Immature natural killer cell (primary cell): ENCODE results near the gene VSIG1. TPM values are rescaled to one million over a fixed set of nuclear protein-coding genes. Genes with fewer than 3 reads are reported as not detected.

ENCODE experiments used
- DNase-seq, 3 donors: peaks; one replicate each; pipeline ENCODE4 v3.0.0; 2022; ENCODE audit warnings: mixed read lengths in 1 of 3
- H3K27ac Mint-ChIP-seq, 6 donors: one replicate each; pipeline ENCODE4 v1.8.0; 2020; ENCODE audit warnings: mixed read lengths in 6 of 6, mild to moderate bottlenecking in 5 of 6, inconsistent platforms in 4 of 6, moderate library complexity in 3 of 6
- H3K27me3 Mint-ChIP-seq, 3 donors: one replicate each; pipeline ENCODE4 v1.8.0; 2020 to 2021; ENCODE audit warnings: low read depth in 3 of 3, mild to moderate bottlenecking in 3 of 3, mixed read lengths in 3 of 3, moderate library complexity in 3 of 3, inconsistent platforms in 1 of 3
- H3K36me3 Mint-ChIP-seq, 3 donors: one replicate each; pipeline ENCODE4 v1.8.0; 2020; ENCODE audit warnings: mixed read lengths in 3 of 3, inconsistent platforms in 2 of 3, mild to moderate bottlenecking in 2 of 3
- H3K4me1 Mint-ChIP-seq, 2 donors: one replicate each; pipeline ENCODE4 v1.8.0; 2020; ENCODE audit warnings: inconsistent platforms in 2 of 2, mild to moderate bottlenecking in 2 of 2, mixed read lengths in 2 of 2, moderate library complexity in 1 of 2
- H3K4me3 Mint-ChIP-seq, 5 donors: one replicate each; pipeline ENCODE4 v1.8.0; 2020; ENCODE audit warnings: mild to moderate bottlenecking in 5 of 5, mixed read lengths in 5 of 5, inconsistent platforms in 3 of 5, moderate library complexity in 3 of 5
- H3K9me3 Mint-ChIP-seq, 6 donors: one replicate each; pipeline ENCODE4 v1.8.0; 2020; ENCODE audit warnings: mild to moderate bottlenecking in 6 of 6, mixed read lengths in 6 of 6, inconsistent platforms in 4 of 6, moderate library complexity in 3 of 6
- polyA plus RNA-seq, 3 donors: library from polyadenylated mRNA; unstranded; fragments of 300-500 nt; fragmentation: Illumina TruSeq; gene quantifications; one replicate each; pipeline ENCODE4 v1.2.3, GENCODE V29; 2021

VSIG1 gene
- polyA plus RNA-seq, 3 donors from 2014 or later: 0.15 TPM; not detected in 2

GRCh38 chrX:108032944-108033343 lies 11.9 kb upstream of the VSIG1 start:
- no peak overlapping the region for H3K4me3 Mint-ChIP-seq
- H3K27ac Mint-ChIP-seq: no peak overlapping the region
- H3K27me3 Mint-ChIP-seq: peaks cover 0 to 5% (median 3%) of the 10 kb centered on the region in 3 donors
- no peaks in the 10 kb centered on the region for H3K4me1 Mint-ChIP-seq
- no peaks in the 10 kb centered on the region for H3K9me3 Mint-ChIP-seq
- DNase-seq: no peak
- H3K36me3 Mint-ChIP-seq: no peaks in the 10 kb centered on the region

DNA sequence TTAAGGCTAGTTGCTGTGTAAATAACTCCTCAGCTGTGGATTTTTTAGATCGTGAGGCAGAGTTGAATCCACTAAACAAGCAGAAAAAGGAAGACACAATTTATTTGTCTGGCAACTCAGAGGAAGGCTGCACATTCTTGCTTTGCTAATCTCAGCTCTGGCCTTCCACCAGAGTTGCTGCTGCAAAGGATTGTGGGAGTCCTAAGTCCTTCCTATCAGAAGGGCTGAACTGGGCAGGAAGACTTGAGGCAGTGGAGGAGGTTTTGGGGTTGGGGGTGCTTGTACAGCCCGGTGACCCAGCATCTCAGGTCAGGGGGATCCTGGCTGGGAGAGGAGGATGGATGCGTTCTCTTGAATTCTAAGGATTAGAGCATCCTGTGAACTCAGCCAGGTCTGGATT lies 11.0 kb upstream of the VSIG1 start:
- H3K27me3 Mint-ChIP-seq: peaks cover 0 to 7% (median 4%) of the 10 kb centered on the region in 3 donors
- DNase-seq: no peak
- H3K36me3 Mint-ChIP-seq: no peaks in the 10 kb centered on the region
- H3K27ac Mint-ChIP-seq: no peak overlapping the region
- no peaks in the 10 kb centered on the region for H3K9me3 Mint-ChIP-seq
- no peaks in the 10 kb centered on the region for H3K4me1 Mint-ChIP-seq
- H3K4me3 Mint-ChIP-seq: no peak overlapping the region

GRCh38 chrX:108034725-108035124 lies 10.1 kb upstream of the VSIG1 start:
- no peak overlapping the region for H3K27ac Mint-ChIP-seq
- no peaks in the 10 kb centered on the region for H3K4me1 Mint-ChIP-seq
- H3K27me3 Mint-ChIP-seq: peaks cover 3 to 7% (median 4%) of the 10 kb centered on the region in 3 donors
- no peak overlapping the region for H3K4me3 Mint-ChIP-seq
- no peaks in the 10 kb centered on the region for H3K9me3 Mint-ChIP-seq
- no peak for DNase-seq
- no peaks in the 10 kb centered on the region for H3K36me3 Mint-ChIP-seq

- no peak overlapping the region for H3K4me3 Mint-ChIP-seq
- H3K27ac Mint-ChIP-seq: no peak overlapping the region
- H3K27me3 Mint-ChIP-seq: peaks cover 4 to 7% (median 5%) of the 10 kb centered on the region in 3 donors
- no peaks in the 10 kb centered on the region for H3K9me3 Mint-ChIP-seq
- H3K36me3 Mint-ChIP-seq: no peaks in the 10 kb centered on the region
- H3K4me1 Mint-ChIP-seq: no peaks in the 10 kb centered on the region
- DNase-seq: no peak
Measured at GRCh38 chrX:108036298-108036973, 8.4 kb upstream of the VSIG1 start.

DNA sequence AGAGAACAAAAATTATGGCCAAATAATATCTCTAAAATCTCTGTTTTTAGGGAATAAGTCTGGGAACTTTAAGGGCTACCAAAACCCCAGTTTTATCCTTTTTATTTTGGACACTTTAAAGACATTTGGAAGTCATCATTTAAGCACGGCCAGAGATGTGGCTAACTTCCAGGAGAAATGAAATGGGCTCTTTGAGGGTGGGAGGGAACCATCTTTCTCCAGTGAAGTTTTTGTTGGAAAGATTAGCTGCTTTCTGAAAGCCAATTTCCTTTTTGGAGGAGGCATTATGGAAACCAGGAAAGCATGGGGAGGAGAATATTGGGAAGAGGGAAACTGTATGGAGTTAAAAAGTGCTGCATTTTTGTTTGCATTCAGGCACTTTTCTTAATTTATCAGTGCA lies 4.8 kb downstream of the VSIG1 start:
- H3K27ac Mint-ChIP-seq: no peak overlapping the region
- no peaks in the 10 kb centered on the region for H3K36me3 Mint-ChIP-seq
- H3K27me3 Mint-ChIP-seq: peaks cover 0 to 5% (median 3%) of the 10 kb centered on the region in 3 donors
- no peak for DNase-seq
- no peak overlapping the region for H3K4me3 Mint-ChIP-seq
- H3K4me1 Mint-ChIP-seq: no peaks in the 10 kb centered on the region
- no peaks in the 10 kb centered on the region for H3K9me3 Mint-ChIP-seq

DNA sequence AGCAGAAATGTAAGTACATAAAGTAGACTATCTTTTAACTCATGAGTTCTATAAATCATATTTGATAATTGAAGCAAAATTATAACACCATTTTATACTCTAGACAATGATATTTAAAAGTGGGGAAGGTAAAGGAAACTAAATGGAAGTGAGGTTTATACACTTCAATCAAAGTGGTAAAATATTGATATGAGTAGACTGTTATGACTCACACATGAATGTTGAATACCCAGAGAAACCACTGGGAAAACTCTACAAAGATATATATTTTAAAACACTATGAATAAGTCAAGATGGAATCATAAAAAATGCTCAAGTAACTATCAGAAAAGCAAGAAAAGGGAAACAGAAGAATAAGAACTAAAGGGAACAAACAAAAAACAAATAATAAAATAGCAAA lies 8.4 kb downstream of the VSIG1 start:
- Mint-ChIP-seq H3K9me3 (no peaks in the 10 kb centered on the region), H3K4me3 (no peak overlapping the region), H3K36me3 (no peaks in the 10 kb centered on the region), H3K27me3 (peaks cover 0 to 7% (median 5%) of the 10 kb centered on the region in 3 donors), H3K4me1 (no peaks in the 10 kb centered on the region), H3K27ac (no peak overlapping the region)
- no peak for DNase-seq

GRCh38 chrX:108055546-108055945 lies 10.7 kb downstream of the VSIG1 start:
- Mint-ChIP-seq H3K27ac (no peak overlapping the region), H3K9me3 (no peaks in the 10 kb centered on the region), H3K4me1 (no peaks in the 10 kb centered on the region), H3K27me3 (peaks cover 0 to 5% (median 5%) of the 10 kb centered on the region in 3 donors), H3K36me3 (no peaks in the 10 kb centered on the region), H3K4me3 (no peak overlapping the region)
- no peak for DNase-seq

DNA sequence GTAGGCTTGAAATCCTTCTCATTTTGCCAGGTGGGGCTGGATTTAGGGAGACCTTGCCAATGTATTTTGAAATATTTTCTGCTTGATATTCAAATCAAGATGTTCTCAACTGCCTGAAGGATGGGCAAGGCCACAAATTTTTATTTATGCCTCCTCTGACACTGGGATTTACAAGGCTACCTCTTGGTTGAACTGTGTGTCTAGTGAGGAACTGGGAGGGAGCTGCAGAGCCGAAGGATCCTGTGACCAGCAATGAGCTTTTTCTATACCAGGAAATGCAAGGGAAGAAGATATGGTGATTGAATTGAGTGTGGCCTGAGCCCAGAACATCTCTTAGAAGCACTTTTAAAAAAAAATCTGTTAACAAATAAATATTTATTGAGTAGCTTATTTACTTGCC lies 14.9 kb downstream of the VSIG1 start:
- Mint-ChIP-seq H3K36me3 (no peaks in the 10 kb centered on the region), H3K27me3 (peaks cover 0 to 7% (median 3%) of the 10 kb centered on the region in 3 donors), H3K4me3 (no peak overlapping the region), H3K9me3 (peaks cover 0 to 1% (median 0%) of the 10 kb centered on the region in 6 donors), H3K4me1 (no peaks in the 10 kb centered on the region), H3K27ac (no peak overlapping the region)
- no peak for DNase-seq

- Mint-ChIP-seq H3K27me3 (peaks cover 0 to 5% (median 2%) of the 10 kb centered on the region in 3 donors), H3K4me1 (no peaks in the 10 kb centered on the region), H3K9me3 (peaks cover 0 to 1% (median 0%) of the 10 kb centered on the region in 6 donors), H3K27ac (no peak overlapping the region), H3K4me3 (no peak overlapping the region), H3K36me3 (no peaks in the 10 kb centered on the region)
- DNase-seq: no peak
Measured at GRCh38 chrX:108064001-108064400, 19.1 kb downstream of the VSIG1 start.

GRCh38 chrX:108064613-108065012 lies 19.7 kb downstream of the VSIG1 start:
- DNase-seq: no peak
- no peaks in the 10 kb centered on the region for H3K4me1 Mint-ChIP-seq
- no peak overlapping the region for H3K27ac Mint-ChIP-seq

GRCh38 chrX:108068121-108068520 lies 23.3 kb downstream of the VSIG1 start:
- DNase-seq: no peak
- H3K4me3 Mint-ChIP-seq: no peak overlapping the region
- H3K27me3 Mint-ChIP-seq: peaks cover 0 to 8% (median 5%) of the 10 kb centered on the region in 3 donors
- no peaks in the 10 kb centered on the region for H3K4me1 Mint-ChIP-seq
- H3K36me3 Mint-ChIP-seq: no peaks in the 10 kb centered on the region
- no peak overlapping the region for H3K27ac Mint-ChIP-seq
- H3K9me3 Mint-ChIP-seq: peaks cover 0 to 1% (median 0%) of the 10 kb centered on the region in 6 donors

More at GRCh38 chrX:108064613-108065012, 19.7 kb downstream of the VSIG1 start:
- peaks cover 0 to 6% (median 5%) of the 10 kb centered on the region in 3 donors for H3K27me3 Mint-ChIP-seq
- no peak overlapping the region for H3K4me3 Mint-ChIP-seq
- peaks cover 0 to 1% (median 0%) of the 10 kb centered on the region in 6 donors for H3K9me3 Mint-ChIP-seq
- H3K36me3 Mint-ChIP-seq: no peaks in the 10 kb centered on the region

- Mint-ChIP-seq H3K4me3 (no peak overlapping the region), H3K4me1 (no peaks in the 10 kb centered on the region), H3K36me3 (no peaks in the 10 kb centered on the region), H3K9me3 (no peaks in the 10 kb centered on the region), H3K27ac (no peak overlapping the region), H3K27me3 (peaks cover 0 to 5% (median 5%) of the 10 kb centered on the region in 3 donors)
- DNase-seq: no peak
Measured at GRCh38 chrX:108070891-108071290, 26.0 kb downstream of the VSIG1 start.

GRCh38 chrX:108071578-108071977 lies 26.7 kb downstream of the VSIG1 start:
- no peaks in the 10 kb centered on the region for H3K36me3 Mint-ChIP-seq
- no peak overlapping the region for H3K27ac Mint-ChIP-seq
- no peaks in the 10 kb centered on the region for H3K4me1 Mint-ChIP-seq
- H3K27me3 Mint-ChIP-seq: peaks cover 0 to 5% (median 3%) of the 10 kb centered on the region in 3 donors
- DNase-seq: no peak
- H3K4me3 Mint-ChIP-seq: no peak overlapping the region
- no peaks in the 10 kb centered on the region for H3K9me3 Mint-ChIP-seq

DNA sequence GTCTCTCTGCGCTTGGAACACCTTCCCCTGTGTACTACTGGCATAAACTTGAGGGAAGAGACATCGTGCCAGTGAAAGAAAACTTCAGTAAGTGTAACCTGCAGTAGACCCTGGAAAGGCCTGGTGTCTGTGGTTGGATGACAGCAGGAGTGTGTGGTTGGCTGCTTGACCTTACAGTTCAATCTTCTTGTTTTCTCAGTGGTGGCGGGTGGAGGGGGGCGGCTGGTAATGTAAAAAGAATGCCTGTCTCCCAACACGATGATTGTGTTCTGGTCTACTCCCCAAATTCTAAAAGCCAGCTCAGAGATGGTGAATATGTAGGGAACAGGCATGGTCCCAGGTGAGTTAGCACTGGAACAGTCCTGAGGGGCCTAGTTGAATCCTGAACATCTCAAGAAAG lies 27.9 kb downstream of the VSIG1 start:
- Mint-ChIP-seq H3K9me3 (no peaks in the 10 kb centered on the region), H3K27ac (no peak overlapping the region), H3K4me3 (no peak overlapping the region), H3K36me3 (no peaks in the 10 kb centered on the region), H3K27me3 (peaks cover 0 to 5% (median 3%) of the 10 kb centered on the region in 3 donors), H3K4me1 (no peaks in the 10 kb centered on the region)
- DNase-seq: no peak

DNA sequence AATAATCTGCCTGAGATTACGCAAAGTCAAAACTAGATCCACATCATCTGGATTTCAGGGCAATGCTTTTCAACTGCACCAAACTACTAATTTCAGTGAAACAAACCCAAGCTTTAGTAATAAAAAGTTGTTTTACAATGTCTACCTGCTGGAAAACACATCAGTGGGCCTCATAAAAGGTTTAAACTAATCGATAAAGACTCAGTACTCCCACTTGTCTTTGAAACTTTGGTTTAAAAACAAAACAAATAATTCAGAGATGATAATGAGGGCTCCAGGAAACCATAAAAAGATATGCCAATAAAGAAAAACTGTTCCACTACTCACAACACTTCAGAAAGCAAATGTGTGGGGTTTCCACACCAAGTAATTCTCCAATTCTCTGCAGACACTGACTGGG lies 36.2 kb downstream of the VSIG1 start:
- no peak for DNase-seq
- no peak overlapping the region for H3K4me3 Mint-ChIP-seq
- H3K36me3 Mint-ChIP-seq: peaks cover 0 to 5% (median 3%) of the 10 kb centered on the region in 3 donors
- H3K4me1 Mint-ChIP-seq: no peaks in the 10 kb centered on the region
- H3K27ac Mint-ChIP-seq: no peak overlapping the region
- H3K9me3 Mint-ChIP-seq: no peaks in the 10 kb centered on the region
- H3K27me3 Mint-ChIP-seq: peaks cover 0 to 4% (median 0%) of the 10 kb centered on the region in 3 donors
